ENCODE measurements around the gene ANO3. TPM values are rescaled to one million over a fixed set of nuclear protein-coding genes. Genes with fewer than 3 reads are reported as not detected.

The ANO3 gene
- total and polyA plus RNA-seq, 9 donors, result 0.04 to 0.70 (median 0.13) TPM

GRCh38 chr11:26651916-26652315, 320.0 kb downstream of the ANO3 start:
- H3K27me3 ChIP-seq (ENCODE audit: control insufficient read depth, insufficient read depth, low read length), result no peaks in the 10 kb centered on the region
- 91% methylated on average over 6 of the region's 6 CpGs for WGBS (ENCODE audit: insufficient coverage)
- H3K36me3 ChIP-seq (ENCODE audit: control insufficient read depth, insufficient read depth, low read length), result no peaks in the 10 kb centered on the region

GRCh38 chr11:26655287-26655686, 323.4 kb downstream of the ANO3 start:
- H3K27me3 ChIP-seq (ENCODE audit: control insufficient read depth, insufficient read depth, low read length), result no peaks in the 10 kb centered on the region
- no CpG with 5 or more reads among the region's 2 CpGs for WGBS (ENCODE audit: insufficient coverage)
- no peaks in the 10 kb centered on the region for H3K9me3 ChIP-seq (replicated peaks; ENCODE audit: control insufficient read depth, low read depth, low read length)
- no peak for DNase-seq
- no peaks in the 10 kb centered on the region for H3K36me3 ChIP-seq (ENCODE audit: control insufficient read depth, insufficient read depth, low read length)
- no peak overlapping the region for H3K4me3 ChIP-seq (ENCODE audit: low read length)
- no peak overlapping the region for H3K27ac ChIP-seq (ENCODE audit: low read length)
- no peaks in the 10 kb centered on the region for H3K4me1 ChIP-seq (ENCODE audit: control insufficient read depth, insufficient read depth, low read length)

More at GRCh38 chr11:26651916-26652315, 320.0 kb downstream of the ANO3 start:
- DNase-seq, result no peak
- Histone ChIP-seq H3K27ac (ENCODE audit: low read length) (no peak overlapping the region), H3K4me3 (ENCODE audit: low read length) (no peak overlapping the region), H3K9me3 (replicated peaks; ENCODE audit: control insufficient read depth, low read depth, low read length) (no peaks in the 10 kb centered on the region), H3K4me1 (ENCODE audit: control insufficient read depth, insufficient read depth, low read length) (no peaks in the 10 kb centered on the region)

- H3K27ac ChIP-seq (ENCODE audit: low read length), result no peak overlapping the region
- H3K36me3 ChIP-seq (ENCODE audit: control insufficient read depth, insufficient read depth, low read length), result no peaks in the 10 kb centered on the region
- no peak overlapping the region for H3K4me3 ChIP-seq (ENCODE audit: low read length)
- no peaks in the 10 kb centered on the region for H3K9me3 ChIP-seq (replicated peaks; ENCODE audit: control insufficient read depth, low read depth, low read length)
- no peaks in the 10 kb centered on the region for H3K27me3 ChIP-seq (ENCODE audit: control insufficient read depth, insufficient read depth, low read length)
- no CpG with 5 or more reads among the region's 1 CpG for WGBS (ENCODE audit: insufficient coverage)
- no peaks in the 10 kb centered on the region for H3K4me1 ChIP-seq (ENCODE audit: control insufficient read depth, insufficient read depth, low read length)
- DNase-seq, result no peak
These were observed 331.0 kb downstream of the ANO3 start for GRCh38 chr11:26662916-26663315.

- Histone ChIP-seq H3K27me3 (ENCODE audit: control insufficient read depth, insufficient read depth, low read length) (no peaks in the 10 kb centered on the region), H3K27ac (ENCODE audit: low read length) (no peak overlapping the region), H3K4me3 (ENCODE audit: low read length) (no peak overlapping the region), H3K4me1 (ENCODE audit: control insufficient read depth, insufficient read depth, low read length) (no peaks in the 10 kb centered on the region), H3K36me3 (ENCODE audit: control insufficient read depth, insufficient read depth, low read length) (no peaks in the 10 kb centered on the region), H3K9me3 (replicated peaks; ENCODE audit: control insufficient read depth, low read depth, low read length) (no peaks in the 10 kb centered on the region)
- no peak for DNase-seq
- no CpG with 5 or more reads among the region's 2 CpGs for WGBS (ENCODE audit: insufficient coverage)
These were observed 333.1 kb downstream of the ANO3 start for GRCh38 chr11:26665036-26665435.

- no CpG with 5 or more reads among the region's 1 CpG for WGBS (ENCODE audit: insufficient coverage)
- no peak for DNase-seq
- Histone ChIP-seq H3K36me3 (ENCODE audit: control insufficient read depth, insufficient read depth, low read length) (no peaks in the 10 kb centered on the region), H3K27ac (ENCODE audit: low read length) (no peak overlapping the region), H3K4me3 (ENCODE audit: low read length) (no peak overlapping the region), H3K4me1 (ENCODE audit: control insufficient read depth, insufficient read depth, low read length) (no peaks in the 10 kb centered on the region), H3K9me3 (replicated peaks; ENCODE audit: control insufficient read depth, low read depth, low read length) (no peaks in the 10 kb centered on the region), H3K27me3 (ENCODE audit: control insufficient read depth, insufficient read depth, low read length) (no peaks in the 10 kb centered on the region)
These were observed 334.0 kb downstream of the ANO3 start for GRCh38 chr11:26665946-26666345.

GRCh38 chr11:26675233-26675928, 343.5 kb downstream of the ANO3 start:
- Histone ChIP-seq H3K27ac (ENCODE audit: low read length) (no peak overlapping the region), H3K27me3 (ENCODE audit: control insufficient read depth, insufficient read depth, low read length) (no peaks in the 10 kb centered on the region), H3K4me3 (ENCODE audit: low read length) (no peak overlapping the region), H3K9me3 (replicated peaks; ENCODE audit: control insufficient read depth, low read depth, low read length) (no peaks in the 10 kb centered on the region), H3K36me3 (ENCODE audit: control insufficient read depth, insufficient read depth, low read length) (no peaks in the 10 kb centered on the region), H3K4me1 (ENCODE audit: control insufficient read depth, insufficient read depth, low read length) (no peaks in the 10 kb centered on the region)
- DNase-seq, result no peak
- 84% methylated on average over 2 of the region's 2 CpGs for WGBS (ENCODE audit: insufficient coverage)

- whole genome bisulfite sequencing (ENCODE audit: insufficient coverage), result no CpG with 5 or more reads among the region's 2 CpGs
These were observed 344.7 kb downstream of the ANO3 start for GRCh38 chr11:26676641-26677040.

GRCh38 chr11:26677566-26677965, 345.6 kb downstream of the ANO3 start:
- no peak overlapping the region for H3K4me3 ChIP-seq (ENCODE audit: low read length)
- H3K9me3 ChIP-seq (replicated peaks; ENCODE audit: control insufficient read depth, low read depth, low read length), result no peaks in the 10 kb centered on the region
- H3K4me1 ChIP-seq (ENCODE audit: control insufficient read depth, insufficient read depth, low read length), result no peaks in the 10 kb centered on the region
- H3K36me3 ChIP-seq (ENCODE audit: control insufficient read depth, insufficient read depth, low read length), result no peaks in the 10 kb centered on the region
- no peaks in the 10 kb centered on the region for H3K27me3 ChIP-seq (ENCODE audit: control insufficient read depth, insufficient read depth, low read length)
- no peak for DNase-seq
- no peak overlapping the region for H3K27ac ChIP-seq (ENCODE audit: low read length)

More at GRCh38 chr11:26676641-26677040, 344.7 kb downstream of the ANO3 start:
- Histone ChIP-seq H3K27ac (ENCODE audit: low read length) (no peak overlapping the region), H3K27me3 (ENCODE audit: control insufficient read depth, insufficient read depth, low read length) (no peaks in the 10 kb centered on the region), H3K4me3 (ENCODE audit: low read length) (no peak overlapping the region), H3K9me3 (replicated peaks; ENCODE audit: control insufficient read depth, low read depth, low read length) (no peaks in the 10 kb centered on the region), H3K36me3 (ENCODE audit: control insufficient read depth, insufficient read depth, low read length) (no peaks in the 10 kb centered on the region), H3K4me1 (ENCODE audit: control insufficient read depth, insufficient read depth, low read length) (no peaks in the 10 kb centered on the region)
- no peak for DNase-seq

GRCh38 chr11:26687351-26687750, 355.4 kb downstream of the ANO3 start:
- no peak overlapping the region for H3K4me3 ChIP-seq (ENCODE audit: low read length)
- no peaks in the 10 kb centered on the region for H3K36me3 ChIP-seq (ENCODE audit: control insufficient read depth, insufficient read depth, low read length)
- no peak overlapping the region for H3K27ac ChIP-seq (ENCODE audit: low read length)
- no peaks in the 10 kb centered on the region for H3K9me3 ChIP-seq (replicated peaks; ENCODE audit: control insufficient read depth, low read depth, low read length)
- no peaks in the 10 kb centered on the region for H3K27me3 ChIP-seq (ENCODE audit: control insufficient read depth, insufficient read depth, low read length)
- no peak for DNase-seq
- WGBS (ENCODE audit: insufficient coverage), result no CpG with 5 or more reads among the region's 1 CpG
- H3K4me1 ChIP-seq (ENCODE audit: control insufficient read depth, insufficient read depth, low read length), result no peaks in the 10 kb centered on the region

- 60% methylated on average over 1 of the region's 4 CpGs for WGBS (ENCODE audit: insufficient coverage)
These were observed 356.8 kb downstream of the ANO3 start for GRCh38 chr11:26688701-26689100.

GRCh38 chr11:26696330-26696729, 364.4 kb downstream of the ANO3 start:
- Histone ChIP-seq H3K27ac (ENCODE audit: low read length) (no peak overlapping the region), H3K9me3 (replicated peaks; ENCODE audit: control insufficient read depth, low read depth, low read length) (no peaks in the 10 kb centered on the region), H3K4me3 (ENCODE audit: low read length) (no peak overlapping the region), H3K4me1 (ENCODE audit: control insufficient read depth, insufficient read depth, low read length) (no peaks in the 10 kb centered on the region), H3K36me3 (ENCODE audit: control insufficient read depth, insufficient read depth, low read length) (no peaks in the 10 kb centered on the region), H3K27me3 (ENCODE audit: control insufficient read depth, insufficient read depth, low read length) (no peaks in the 10 kb centered on the region)
- DNase-seq, result no peak
- WGBS (ENCODE audit: insufficient coverage), result no CpG with 5 or more reads among the region's 3 CpGs

More at GRCh38 chr11:26688701-26689100, 356.8 kb downstream of the ANO3 start:
- Histone ChIP-seq H3K4me3 (ENCODE audit: low read length) (no peak overlapping the region), H3K36me3 (ENCODE audit: control insufficient read depth, insufficient read depth, low read length) (no peaks in the 10 kb centered on the region), H3K27me3 (ENCODE audit: control insufficient read depth, insufficient read depth, low read length) (no peaks in the 10 kb centered on the region), H3K4me1 (ENCODE audit: control insufficient read depth, insufficient read depth, low read length) (no peaks in the 10 kb centered on the region), H3K9me3 (replicated peaks; ENCODE audit: control insufficient read depth, low read depth, low read length) (no peaks in the 10 kb centered on the region), H3K27ac (ENCODE audit: low read length) (no peak overlapping the region)
- DNase-seq, result no peak
